CD4-positive, alpha-beta T cell treated with Interleukin-1 beta for 1 hour (primary cell): ENCODE data around the gene SMIM36.
"Not testable (repeated sequence)": the region's sequence is repeated elsewhere in the genome, so short reads cannot be mapped to it uniquely, and the experiment has no call there.

Source experiments
- DNase-seq, 2 donors: peaks; one replicate each; pipeline ENCODE4 v3.0.0-alpha.2; 2020 to 2022

Gene SMIM36

DNA sequence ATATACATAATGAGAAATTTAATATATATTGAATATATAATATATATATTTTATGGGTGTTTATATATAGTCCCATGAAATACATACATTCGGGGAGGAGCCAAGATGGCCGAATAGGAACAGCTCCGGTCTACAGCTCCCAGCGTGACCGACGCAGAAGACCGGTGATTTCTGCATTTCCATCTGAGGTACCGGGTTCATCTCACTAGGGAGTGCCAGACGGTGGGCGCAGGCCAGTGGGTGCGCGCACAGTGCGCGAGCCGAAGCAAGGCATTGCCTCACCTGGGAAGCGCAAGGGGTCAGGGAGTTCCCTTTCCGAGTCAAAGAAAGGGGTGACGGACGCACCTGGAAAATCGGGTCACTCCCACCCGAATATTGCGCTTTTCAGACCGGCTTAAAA, 9.6 kb downstream of the SMIM36 start:
- DNase-seq = not testable (repeated sequence)

DNA sequence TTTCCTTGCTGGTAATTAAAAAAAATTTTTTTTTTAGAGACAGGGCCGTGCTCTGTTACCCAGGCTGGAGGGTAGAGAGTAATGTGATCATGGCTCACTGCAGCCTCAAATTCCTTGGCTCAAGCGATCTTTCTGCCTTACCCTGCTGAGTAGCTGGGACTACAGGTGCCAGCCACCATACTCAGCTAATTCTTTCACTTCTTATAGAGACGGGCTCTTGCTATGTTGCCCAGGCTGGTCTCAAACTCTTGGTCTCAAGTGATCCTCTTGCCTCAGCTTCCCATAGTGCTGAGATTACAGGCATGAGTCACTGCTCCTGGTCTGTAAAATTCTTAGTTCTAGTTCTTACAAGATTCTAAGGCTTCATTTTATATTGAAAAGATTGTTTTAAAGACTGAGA, 11.1 kb downstream of the SMIM36 start:
- no peak for DNase-seq

- no peak for DNase-seq
These were observed 15.0 kb downstream of the SMIM36 start for GRCh38 chr17:55496094-55496881.

DNA sequence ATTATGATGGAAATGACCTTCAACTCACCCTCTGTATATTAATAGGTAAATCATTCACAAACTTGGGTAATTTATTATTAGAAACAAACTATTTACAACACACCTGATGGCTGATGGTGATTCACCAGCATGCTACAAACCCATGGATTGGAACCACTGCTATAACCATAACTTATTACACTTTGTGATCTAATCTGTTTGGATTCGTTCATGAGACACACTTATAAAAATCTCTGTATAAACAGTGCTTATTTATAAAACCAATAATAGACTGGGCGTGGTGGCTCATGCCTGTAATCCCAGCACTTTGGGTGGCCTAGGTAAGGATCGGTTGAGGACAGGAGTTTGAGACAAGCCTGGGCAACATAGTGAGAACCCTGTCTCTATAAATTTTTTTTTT, 16.0 kb downstream of the SMIM36 start:
- DNase-seq = no peak

DNA sequence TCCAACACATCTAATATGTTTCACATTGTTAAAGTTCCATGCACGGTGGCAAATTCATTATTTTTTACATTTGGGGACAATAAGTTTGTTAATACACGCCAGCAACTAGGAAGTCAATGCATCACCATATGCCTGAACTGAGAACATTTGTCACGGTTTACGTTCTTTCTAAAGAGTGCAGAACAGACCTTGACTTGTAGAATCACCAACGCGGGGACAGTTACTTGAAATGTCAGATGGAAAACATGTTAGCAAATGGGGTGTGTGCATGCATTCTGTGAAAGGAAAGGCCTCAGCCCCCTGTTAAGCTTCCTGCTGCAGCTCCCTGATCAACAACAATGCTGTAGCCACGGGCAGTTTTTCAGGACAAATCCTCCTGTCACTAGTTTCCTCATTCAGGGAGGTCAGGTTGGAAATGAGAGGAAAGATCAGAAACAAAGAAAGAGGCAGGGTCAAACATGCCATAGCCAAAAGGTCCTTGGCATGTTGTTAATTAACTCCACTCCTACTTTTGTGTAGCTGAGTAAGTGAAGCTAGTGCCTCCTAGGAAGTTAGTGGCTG, 18.4 kb downstream of the SMIM36 start:
- no peak for DNase-seq

DNA sequence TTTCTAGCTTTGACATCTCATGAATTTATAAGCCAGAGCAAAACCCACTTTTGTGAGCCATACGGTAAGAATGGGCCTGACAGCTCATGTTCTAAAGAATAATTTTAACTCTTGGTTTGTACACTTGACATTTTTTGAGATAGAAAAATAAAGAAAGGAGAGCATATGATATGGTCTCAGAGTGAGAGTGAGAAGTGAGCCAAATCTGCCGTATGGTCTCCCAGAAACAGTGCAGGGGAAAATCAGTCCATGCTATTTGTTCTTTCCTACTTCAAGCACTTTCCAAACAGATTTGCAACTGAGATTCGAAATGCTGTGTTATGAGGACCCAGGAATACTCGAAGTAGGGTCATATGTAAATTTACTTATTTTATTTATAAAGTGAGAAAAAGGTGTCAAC, 20.9 kb downstream of the SMIM36 start:
- no peak for DNase-seq

- no peak for DNase-seq
These were observed 23.4 kb downstream of the SMIM36 start for GRCh38 chr17:55487695-55488432.

DNA sequence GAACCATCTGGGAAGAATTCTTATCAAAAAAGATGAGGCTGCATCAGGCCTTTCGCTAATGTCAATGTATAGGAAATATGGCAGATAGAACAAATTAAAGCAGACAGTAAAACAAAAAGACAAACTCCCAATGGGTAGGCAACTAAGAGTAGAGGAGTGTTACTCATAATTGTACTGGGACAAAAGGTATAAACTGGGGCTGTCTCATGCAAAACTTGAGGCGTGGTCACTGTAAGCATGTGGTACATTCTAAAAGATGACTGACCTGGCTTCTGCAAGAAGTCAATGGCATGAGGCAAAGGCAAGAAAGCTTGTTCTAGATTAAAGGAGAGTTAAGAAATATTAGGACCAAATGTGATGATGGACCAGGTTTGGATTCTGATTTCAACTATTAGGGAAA, 26.7 kb downstream of the SMIM36 start:
- no peak for DNase-seq

GRCh38 chr17:55482591-55483389, 28.5 kb downstream of the SMIM36 start:
- no peak for DNase-seq

- DNase-seq = no peak
These were observed 30.5 kb downstream of the SMIM36 start for GRCh38 chr17:55480631-55481315.

- DNase-seq = no peak
These were observed 31.3 kb downstream of the SMIM36 start for GRCh38 chr17:55479903-55480302.

- DNase-seq = no peak
These were observed 32.3 kb downstream of the SMIM36 start for GRCh38 chr17:55478971-55479370.

GRCh38 chr17:55466671-55467070, 44.6 kb downstream of the SMIM36 start:
- DNase-seq = no peak

DNA sequence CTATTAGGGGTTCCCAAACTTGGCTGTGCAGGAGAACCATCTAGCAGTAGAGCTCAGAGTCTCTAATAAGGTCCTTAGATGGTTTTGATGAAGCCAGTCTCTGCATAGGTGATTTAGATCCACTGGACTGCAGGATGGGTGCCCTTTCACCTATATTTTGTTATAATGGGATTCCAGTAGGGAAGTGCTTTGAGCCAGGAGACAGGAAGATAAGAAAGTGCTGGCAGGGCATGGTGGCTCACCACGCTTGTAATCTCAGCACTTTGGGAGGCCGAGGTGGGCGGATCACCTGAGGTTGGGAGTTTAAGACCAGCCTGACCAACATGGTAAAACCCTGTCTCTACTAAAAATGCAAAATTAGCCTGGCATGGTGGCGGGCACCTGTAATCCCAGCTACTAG, 45.5 kb downstream of the SMIM36 start:
- not testable (repeated sequence) for DNase-seq

DNA sequence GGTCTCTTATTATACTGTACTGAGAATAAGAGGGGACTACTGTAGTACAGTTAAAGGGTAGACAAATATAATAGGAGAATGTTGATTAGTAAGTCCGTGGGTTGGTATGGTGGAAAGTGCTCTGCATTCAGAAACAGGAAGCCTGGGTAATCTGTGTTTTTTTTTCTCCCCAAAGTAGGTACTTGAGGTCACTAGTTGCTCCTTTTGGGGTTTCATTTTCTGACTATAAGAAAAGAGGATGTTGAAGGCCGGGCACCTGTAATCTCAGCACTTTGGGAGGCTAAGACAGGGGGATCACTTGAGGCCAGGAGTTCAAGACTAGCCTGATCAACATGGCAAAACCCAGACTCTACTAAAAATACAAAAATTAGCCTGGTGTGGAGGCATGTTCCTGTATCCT, 47.7 kb downstream of the SMIM36 start:
- DNase-seq = no peak

GRCh38 chr17:55462711-55463110, 48.5 kb downstream of the SMIM36 start:
- no peak for DNase-seq

GRCh38 chr17:55462234-55462633, 49.0 kb downstream of the SMIM36 start:
- no peak for DNase-seq

GRCh38 chr17:55458978-55459377, 52.3 kb downstream of the SMIM36 start:
- DNase-seq = no peak

DNA sequence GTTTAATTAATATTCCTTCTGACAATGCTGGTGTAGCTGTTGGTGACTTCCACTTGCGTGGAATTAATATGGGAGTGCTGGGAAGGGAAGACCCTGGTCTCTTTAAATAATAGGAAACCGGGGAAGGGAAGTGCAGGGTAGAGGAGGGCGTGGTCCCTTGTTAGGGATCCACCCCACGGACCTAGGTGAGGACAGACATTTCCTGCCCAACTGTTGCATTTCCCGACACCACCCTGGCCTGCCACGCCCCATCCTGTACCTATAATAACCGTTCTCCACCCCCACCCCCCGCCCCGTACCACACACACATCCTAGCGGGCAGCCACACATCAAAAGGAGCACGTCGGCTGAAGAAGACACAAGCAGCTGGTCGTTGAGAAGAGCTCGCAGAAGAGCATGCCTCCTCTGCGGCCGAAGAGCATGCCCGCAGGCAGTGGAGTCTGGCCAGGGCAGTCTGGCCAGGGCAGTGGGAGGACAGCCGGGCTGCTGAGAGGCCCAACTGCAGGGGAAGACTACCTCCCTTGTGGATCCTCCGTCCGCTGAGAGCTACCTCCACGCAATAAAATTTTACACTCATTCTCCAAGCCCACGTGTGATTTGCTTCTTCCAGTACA, 52.9 kb downstream of the SMIM36 start:
- DNase-seq = no peak

- no peak for DNase-seq
These were observed 54.7 kb downstream of the SMIM36 start for GRCh38 chr17:55456307-55457240.

- DNase-seq = no peak
These were observed 56.3 kb downstream of the SMIM36 start for GRCh38 chr17:55454906-55455474.
